AG09309 (cell line): Measurements from ENCODE around the gene AXIN2.

Experiments used
- DNase-seq: peaks from one replicate; pipeline ENCODE4 v3.0.0-alpha.2; 2010; ENCODE audit warnings: low read depth
- H3K4me3 ChIP-seq: 2 replicates; pipeline ENCODE4 v1.5.1; 2011; ENCODE audit warnings: mild to moderate bottlenecking, low read depth, low read length, moderate library complexity; ENCODE audit not compliant: control insufficient read depth
- CTCF ChIP-seq: IDR thresholded peaks from 2 replicates; pipeline ENCODE4 v1.5.1; 2011; ENCODE audit warnings: mild to moderate bottlenecking, low read depth, low read length, inconsistent platforms; ENCODE audit not compliant: insufficient read depth, control insufficient read depth; ENCODE audit errors: missing control alignments

AXIN2 gene

GRCh38 chr17:65583921-65584603, 22.6 kb upstream of the AXIN2 start:
- H3K4me3 ChIP-seq = no peak overlapping the region
- no peak for DNase-seq
- no peak for TF ChIP-seq CTCF

GRCh38 chr17:65576939-65577338, 15.5 kb upstream of the AXIN2 start:
- TF ChIP-seq CTCF = no peak
- H3K4me3 ChIP-seq = no peak overlapping the region
- DNase-seq = no peak

- TF ChIP-seq CTCF = no peak
- DNase-seq = no peak
- no peak overlapping the region for H3K4me3 ChIP-seq
Observed at GRCh38 chr17:65573282-65573602, 11.8 kb upstream of the AXIN2 start.

GRCh38 chr17:65572581-65573281, 11.3 kb upstream of the AXIN2 start:
- DNase-seq = no peak
- H3K4me3 ChIP-seq = no peak overlapping the region

GRCh38 chr17:65572186-65572580, 10.7 kb upstream of the AXIN2 start:
- no peak for DNase-seq
- no peak for TF ChIP-seq CTCF
- H3K4me3 ChIP-seq = no peak overlapping the region

More at GRCh38 chr17:65572581-65573281, 11.3 kb upstream of the AXIN2 start:
- no peak for TF ChIP-seq CTCF

GRCh38 chr17:65568918-65569317, 7.5 kb upstream of the AXIN2 start:
- no peak for TF ChIP-seq CTCF
- H3K4me3 ChIP-seq = no peak overlapping the region
- DNase-seq = no peak
